HG03108 (cell line): ENCODE results near the gene RAB6A.

ENCODE experiments used
- ATAC-seq: cut with Tn5 transposase; IDR thresholded peaks from one replicate; pipeline ENCODE4 v1.9.1; 2021; ENCODE audit warnings: moderate library complexity; ENCODE audit not compliant: unreplicated experiment

RAB6A gene

DNA sequence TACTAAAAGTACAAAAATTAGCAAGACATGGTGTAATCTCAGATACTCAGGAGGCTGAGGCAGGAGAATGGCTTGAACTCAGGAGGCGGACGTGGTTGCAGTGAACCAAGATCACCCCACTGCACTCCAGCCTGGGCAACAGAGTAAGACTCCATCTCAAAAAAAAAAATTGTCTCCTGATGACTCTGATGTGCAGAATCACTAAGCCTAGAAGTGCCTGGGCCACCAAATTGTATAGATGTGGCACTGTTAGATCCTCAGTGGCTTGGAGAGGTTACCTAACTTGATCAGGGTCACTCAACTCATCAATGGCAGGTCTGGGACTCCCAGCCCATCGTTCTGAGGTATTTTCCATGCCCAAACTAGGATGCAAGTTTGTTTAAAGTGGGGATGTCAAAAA lies 103.9 kb downstream of the RAB6A start:
- ATAC-seq, result no peak

DNA sequence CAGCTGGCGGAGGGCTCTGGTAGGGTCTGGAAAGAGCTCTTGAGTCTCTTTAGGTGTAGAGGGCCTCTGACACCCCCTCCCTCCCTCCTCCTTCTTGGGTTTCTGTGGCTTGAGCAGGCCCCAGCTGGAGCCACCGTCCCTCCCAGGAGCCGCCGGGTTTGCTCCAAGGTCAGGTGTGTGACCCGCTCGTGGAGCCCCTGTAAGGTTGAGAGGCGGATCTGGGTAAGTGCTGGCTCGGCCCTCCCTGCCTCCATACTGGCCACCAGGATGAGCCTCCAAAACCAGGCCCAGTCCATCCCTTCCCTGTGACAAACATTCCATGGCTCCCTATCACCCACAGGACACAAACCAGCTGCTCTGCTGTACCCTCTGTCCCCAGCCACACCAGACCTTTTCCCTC lies 105.2 kb downstream of the RAB6A start:
- no peak for ATAC-seq

DNA sequence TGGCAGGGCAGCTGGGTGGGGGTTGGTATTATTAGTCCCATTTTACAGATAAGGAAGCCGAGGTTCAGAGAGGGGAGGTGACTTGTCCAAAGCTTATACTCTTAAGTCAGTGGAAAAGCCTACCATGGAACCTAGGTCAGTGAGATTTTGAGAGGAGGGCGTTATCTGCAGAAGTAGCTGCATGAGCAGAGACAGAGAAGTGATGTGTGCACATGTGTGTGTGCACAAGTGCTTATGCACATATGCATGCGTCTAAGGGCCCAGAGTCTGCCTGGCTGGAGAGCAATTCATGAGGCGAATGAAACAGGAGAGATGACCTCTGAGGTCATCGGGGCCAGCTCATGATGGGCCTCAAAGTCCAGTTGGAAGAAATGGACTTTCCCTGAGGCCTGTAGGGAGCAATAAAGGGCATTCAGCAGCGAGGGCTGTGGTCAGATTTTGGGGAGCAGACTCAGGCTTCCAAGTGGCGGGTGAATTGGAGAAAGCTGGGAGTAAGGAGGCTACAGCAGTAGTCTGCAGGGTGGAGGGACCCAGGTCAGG lies 106.3 kb downstream of the RAB6A start:
- no peak for ATAC-seq

- no peak for ATAC-seq
Observed at GRCh38 chr11:73653996-73654395, 106.9 kb downstream of the RAB6A start.

DNA sequence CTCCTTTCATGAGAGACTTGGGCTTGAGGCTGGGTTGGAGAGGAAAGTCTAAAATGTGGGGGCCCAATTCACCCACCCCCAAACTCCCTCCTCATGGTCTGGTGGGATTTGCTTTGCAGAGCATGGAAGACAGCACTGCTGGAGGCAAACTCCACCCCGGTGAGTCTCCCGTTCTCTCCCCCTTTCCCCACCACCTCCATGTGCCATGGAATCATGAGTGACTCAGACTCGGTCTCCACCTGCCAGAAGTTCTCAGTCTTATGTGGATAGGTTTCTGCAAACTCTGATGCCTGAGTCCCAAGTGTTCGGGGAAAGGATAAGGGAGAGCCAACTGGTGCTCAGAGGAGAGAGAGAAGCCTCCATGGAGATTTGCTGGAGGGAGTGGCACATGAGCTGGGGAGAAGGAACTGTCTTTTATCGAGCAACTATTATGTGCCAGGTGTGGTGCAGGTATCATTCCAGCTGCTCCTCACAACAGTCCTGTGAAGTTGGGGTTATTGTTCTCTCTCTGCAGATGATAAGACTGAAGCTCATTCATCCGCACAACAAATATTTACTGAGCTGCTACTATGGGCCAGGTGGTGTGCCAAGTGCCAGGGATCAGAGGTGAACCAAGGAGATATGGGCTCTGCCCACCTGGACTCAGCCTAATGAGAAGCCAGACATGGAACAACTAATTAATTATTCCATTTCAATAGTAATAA lies 107.9 kb downstream of the RAB6A start:
- no peak for ATAC-seq

GRCh38 chr11:73652046-73652730 lies 108.7 kb downstream of the RAB6A start:
- no peak for ATAC-seq

DNA sequence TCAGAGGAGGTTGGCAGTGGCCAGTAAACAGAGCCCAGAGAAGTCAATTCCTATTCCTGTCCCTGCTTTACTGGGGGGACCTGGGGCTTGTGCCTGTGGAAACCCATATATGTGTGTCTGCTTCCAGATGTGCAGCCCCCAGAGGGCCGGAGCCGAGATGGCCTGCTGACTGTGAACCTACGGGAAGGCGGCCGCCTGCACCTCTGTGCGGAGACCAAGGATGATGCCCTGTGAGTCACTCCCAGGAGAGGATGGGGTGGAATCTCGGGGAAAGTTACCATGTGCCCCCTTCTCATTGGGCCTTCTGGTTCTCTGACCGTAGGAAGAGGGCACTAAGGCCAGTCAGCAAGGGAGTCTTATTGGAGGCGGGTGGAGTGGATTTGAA lies 109.2 kb downstream of the RAB6A start:
- ATAC-seq, result no peak

DNA sequence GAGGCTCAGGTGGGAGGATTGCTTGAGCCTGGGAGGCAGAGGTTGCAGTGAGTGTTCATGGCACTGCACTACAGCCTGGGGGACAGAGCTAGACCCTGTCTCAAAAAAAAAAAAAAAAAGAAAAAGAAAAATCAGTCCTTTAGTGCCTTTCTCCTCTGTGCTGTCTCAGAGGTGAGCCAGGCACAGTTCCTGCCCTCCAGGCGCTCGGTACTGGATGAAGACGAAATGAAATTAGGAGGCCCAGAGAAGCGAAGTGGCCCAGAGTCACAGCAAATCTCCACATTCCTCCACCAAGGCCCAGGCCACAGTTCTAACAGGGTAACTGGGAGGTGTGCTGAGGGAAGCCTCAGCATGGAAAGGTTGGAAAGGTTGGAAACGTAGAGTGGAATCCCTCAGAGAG lies 109.6 kb downstream of the RAB6A start:
- no peak for ATAC-seq

DNA sequence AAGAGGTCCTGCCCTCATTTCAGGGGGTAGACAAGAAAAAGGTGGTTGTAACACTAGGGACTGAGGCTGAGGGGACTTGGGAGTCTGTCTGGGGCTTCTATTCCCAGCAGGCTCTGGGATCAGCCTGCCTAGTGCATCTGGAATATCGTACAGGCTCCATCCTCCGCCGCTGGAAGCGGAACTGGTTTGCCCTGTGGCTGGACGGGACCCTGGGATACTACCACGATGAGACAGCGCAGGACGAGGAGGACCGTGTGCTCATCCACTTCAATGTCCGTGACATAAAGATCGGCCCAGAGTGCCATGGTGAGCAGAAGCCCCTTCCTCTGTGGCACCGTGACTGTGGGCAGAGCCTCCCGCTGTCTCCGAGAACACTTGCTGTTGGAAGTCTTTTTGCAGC lies 110.5 kb downstream of the RAB6A start:
- no peak for ATAC-seq

GRCh38 chr11:73649206-73649605 lies 111.7 kb downstream of the RAB6A start:
- no peak for ATAC-seq

- no peak for ATAC-seq
Observed at GRCh38 chr11:73648571-73649046, 112.3 kb downstream of the RAB6A start.

DNA sequence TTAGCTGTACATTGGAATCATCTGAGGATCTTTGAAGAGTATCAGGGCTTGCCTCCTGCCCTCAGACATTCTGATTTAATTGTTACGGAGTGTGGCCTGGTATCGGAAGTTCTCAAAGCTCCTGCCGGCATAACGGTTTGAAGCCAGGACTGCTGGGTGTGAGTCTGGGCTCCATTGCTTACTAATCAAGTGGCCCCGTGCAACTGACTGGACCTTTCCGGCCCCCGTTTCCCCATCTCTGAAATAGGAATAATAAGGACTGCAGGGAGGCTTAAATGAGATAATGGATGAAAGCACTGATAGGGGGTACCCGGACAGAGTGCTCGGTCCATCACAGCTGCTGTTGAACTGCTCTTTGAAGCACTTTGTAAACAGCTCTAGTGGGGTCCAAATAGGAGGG lies 112.8 kb downstream of the RAB6A start:
- ATAC-seq, result no peak

GRCh38 chr11:73647459-73648100 lies 113.3 kb downstream of the RAB6A start:
- peak; percentile 92 for ATAC-seq

GRCh38 chr11:73645972-73646631 lies 114.8 kb downstream of the RAB6A start, which contains the start of gene PLEKHB1:
TSS of gene PLEKHB1 (plus strand) at chr11:73646581. CDS start at chr11:73646609, 28 bp downstream.
- no peak for ATAC-seq

- ATAC-seq, result no peak
Observed at GRCh38 chr11:73645121-73645969, 115.5 kb downstream of the RAB6A start.

- ATAC-seq, result no peak
Observed at GRCh38 chr11:73641668-73642067, 119.2 kb downstream of the RAB6A start.

DNA sequence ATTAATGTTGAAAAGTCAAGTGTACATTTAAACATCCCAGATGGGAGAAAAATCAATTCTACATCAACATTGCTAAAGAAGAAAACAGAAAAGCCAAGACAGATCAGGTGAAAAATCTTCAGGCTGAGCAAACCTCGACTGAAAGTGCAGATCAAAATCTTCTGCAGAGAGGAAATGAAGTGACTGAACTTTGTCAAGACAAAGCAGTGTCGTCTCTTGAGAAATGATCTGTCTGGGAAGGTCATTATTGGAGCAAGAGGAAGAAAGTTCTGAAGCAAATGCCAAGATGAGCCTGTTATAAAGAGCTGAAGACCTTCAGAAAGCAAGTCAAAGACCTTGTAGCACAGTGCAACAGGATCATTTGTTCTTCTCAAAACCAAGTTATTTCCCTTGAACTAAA lies 120.3 kb downstream of the RAB6A start:
- no peak for ATAC-seq

GRCh38 chr11:73637012-73637411 lies 123.9 kb downstream of the RAB6A start:
- ATAC-seq, result no peak

GRCh38 chr11:73636249-73636648 lies 124.6 kb downstream of the RAB6A start:
- ATAC-seq, result no peak

DNA sequence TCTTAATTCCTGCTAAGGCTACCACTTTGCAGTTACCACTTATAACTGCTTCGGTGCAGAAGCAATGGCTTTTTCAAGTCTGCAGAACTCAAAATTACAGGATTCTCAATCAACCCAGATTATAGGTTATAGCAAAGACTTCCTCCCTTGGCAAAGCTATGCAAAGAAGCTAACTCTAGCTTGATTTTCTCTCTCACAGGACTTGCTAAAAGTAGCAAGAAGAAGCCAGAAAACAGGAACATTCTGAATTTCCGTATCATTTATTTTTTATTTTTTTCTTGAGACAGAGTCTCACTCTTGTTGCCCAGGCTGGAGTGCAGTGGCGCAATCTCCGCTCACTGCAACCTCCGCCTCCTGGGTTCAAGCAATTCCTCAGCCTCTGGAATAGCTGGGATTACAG lies 125.2 kb downstream of the RAB6A start:
- no peak for ATAC-seq
